Measurements from ENCODE around the gene MRPS9. TPM values are rescaled to one million over a fixed set of nuclear protein-coding genes. Genes with fewer than 3 reads are reported as not detected.

Gene MRPS9
- total and polyA plus RNA-seq, 9 of the 15 experiments (the other 6 are each of a cell fraction or from before 2014, with no cell fraction given) = 46.2 to 143 (median 65.6) TPM

- Histone ChIP-seq H3K36me3 (ENCODE audit: control insufficient read depth, insufficient read depth, low read length) (no peaks in the 10 kb centered on the region), H3K9ac (ENCODE audit: insufficient read depth in 1 of 2, low read depth in 2 of 2, low read length in 2 of 2) (no peak overlapping the region), H3K4me2 (ENCODE audit: insufficient read depth, low read length) (no peak overlapping the region), H3K27me3 (ENCODE audit: control insufficient read depth in 2 of 2, insufficient read depth in 2 of 2, low read length in 2 of 2) (peaks cover 0 to 5% of the 10 kb centered on the region in 2 experiments; a peak in 1 of 5 replicates), H3K9me1 (ENCODE audit: control insufficient read depth, insufficient read depth, low read length) (no peaks in the 10 kb centered on the region), H4K20me1 (replicated peaks; ENCODE audit: control insufficient read depth, insufficient read depth, low read length) (no peaks in the 10 kb centered on the region), H3K27ac (ENCODE audit: extremely low read depth, low read depth, low read length) (no peak overlapping the region), H2AFZ (ENCODE audit: low read depth, low read length) (no peak overlapping the region), H3K9me3 (replicated peaks; ENCODE audit: control insufficient read depth, insufficient read depth, low read depth, low read length) (no peaks in the 10 kb centered on the region; the same call in 1 of the 2 replicates), H3K4me3 (no peak overlapping the region), H3K4me1 (replicated peaks in 1 of 2; ENCODE audit: control insufficient read depth in 2 of 2, insufficient read depth in 2 of 2, low read length in 2 of 2) (peaks cover 0 to 5% of the 10 kb centered on the region in 2 experiments; a peak in 2 of 5 replicates), H3K79me2 (ENCODE audit: control insufficient read depth, insufficient read depth, low read length) (no peaks in the 10 kb centered on the region)
- ChIA-PET POLR2A (interaction anchor here (0.6 kb wide), 1 partner anchor 46 kb away, joined by 3 read pairs; no protein-coding TSS in a partner anchor), CTCF (ENCODE audit: low intra/inter-chr PET ratio) (interaction anchor here (0.7 kb wide), 1 partner anchor 426 kb away, joined by 3 read pairs; no protein-coding TSS in a partner anchor)
- intact Hi-C loops (cut with micrococcal nuclease) = loop anchor here (10.0 kb wide), 1 partner anchor 406 kb away; no protein-coding TSS in a partner anchor
- TF ChIP-seq CTCF (IDR thresholded peaks at IDR 0.05 in 2 of 3, conservative IDR thresholded peaks at IDR 0.05 in 1 of 3; ENCODE audit: insufficient read depth in 2 of 3, low read depth in 1 of 3, low read length in 3 of 3) (peak; percentile 5 to 28 (median 24); a peak in 1 of 6 replicates), NRF1 (conservative IDR thresholded peaks at IDR 0.05 in 1 of 2, IDR thresholded peaks at IDR 0.05 in 1 of 2) (peak in 1 of 2 experiments; percentile 27; a peak in 1 of 4 replicates), ZBTB2 (IDR thresholded peaks at IDR 0.05) (no peak), SUPT5H (IDR thresholded peaks at IDR 0.05) (no peak), ZBTB33 (CRISPR knock-in tag; IDR thresholded peaks at IDR 0.05) (peak; percentile 89), BMI1 (IDR thresholded peaks at IDR 0.05; ENCODE audit: low read length) (no peak), TBP (optimal IDR thresholded peaks at IDR 0.05; ENCODE audit: low read depth, low read length) (no peak), ZNF518B (CRISPR knock-in tag; IDR thresholded peaks at IDR 0.05) (no peak), FOXJ3 (CRISPR knock-in tag; IDR thresholded peaks at IDR 0.05) (no peak), MAFK (IDR thresholded peaks at IDR 0.05; ENCODE audit: low read length) (no peak), NR2F6 (CRISPR knock-in tag; IDR thresholded peaks at IDR 0.05) (no peak)
- DNase-seq (ENCODE audit: extremely low read depth in 1 of 4, low spot score in 3 of 4) = peak in 3 of 4 experiments; percentile 15 to 35 (median 23)
- 64% methylated on average over 22 of the region's 23 CpGs for WGBS (ENCODE audit: insufficient coverage, low coverage, missing lambda C conversion rate)
- in situ Hi-C loops (cut with MboI) = loop anchor here (5.0 to 25.0 kb wide), 2 partner anchors 173 to 418 kb away; no protein-coding TSS in a partner anchor
- ATAC-seq = peak; percentile 72
- no TSS peak for BruUV-seq (replicated peaks)
- FAIRE-seq = no peak
Measured at GRCh38 chr2:105118960-105119359, 81.1 kb downstream of the MRPS9 start.

Data from K562 (cell line).